ENCODE measurements around the gene CCNH. TPM values are rescaled to one million over a fixed set of nuclear protein-coding genes. Genes with fewer than 3 reads are reported as not detected.
A peak's percentile ranks its signal among the peaks of the same experiment; 100 is the strongest.

Gene CCNH
- total RNA-seq, 1 donor from 2014 or later, result 32.6 TPM

DNA sequence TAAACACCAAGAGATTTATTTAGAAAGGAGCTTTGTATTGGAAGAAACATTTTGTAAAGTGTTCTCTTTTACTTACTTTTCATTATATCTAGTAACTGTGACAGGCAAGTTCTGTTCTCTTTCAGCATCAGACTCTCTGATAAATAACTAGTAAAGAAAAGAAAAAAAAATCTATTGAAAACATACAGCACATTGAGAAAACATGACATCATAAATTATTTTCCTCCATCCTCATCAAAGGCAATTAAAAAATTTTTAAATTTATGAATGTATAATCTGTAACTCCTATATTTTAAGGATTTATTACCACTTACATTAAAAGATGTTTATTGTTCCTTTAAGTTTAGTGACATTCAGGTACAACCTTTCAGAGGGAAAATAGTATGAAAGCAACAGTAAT lies 11.1 kb downstream of the CCNH start:
- Mint-ChIP-seq H3K4me1 (ENCODE audit: unreplicated experiment) (peaks cover 6% of the 10 kb centered on the region), H3K27me3 (ENCODE audit: unreplicated experiment) (no peaks in the 10 kb centered on the region), H3K36me3 (ENCODE audit: unreplicated experiment) (peaks cover 53% of the 10 kb centered on the region), H3K9me3 (ENCODE audit: unreplicated experiment) (peaks cover 5% of the 10 kb centered on the region), H3K27ac (ENCODE audit: unreplicated experiment) (no peak overlapping the region), H3K4me3 (ENCODE audit: unreplicated experiment) (no peak overlapping the region)
- DNase-seq (ENCODE audit: extremely low spot score, unreplicated experiment), result no peak
- TF ChIP-seq, protein P1, sequence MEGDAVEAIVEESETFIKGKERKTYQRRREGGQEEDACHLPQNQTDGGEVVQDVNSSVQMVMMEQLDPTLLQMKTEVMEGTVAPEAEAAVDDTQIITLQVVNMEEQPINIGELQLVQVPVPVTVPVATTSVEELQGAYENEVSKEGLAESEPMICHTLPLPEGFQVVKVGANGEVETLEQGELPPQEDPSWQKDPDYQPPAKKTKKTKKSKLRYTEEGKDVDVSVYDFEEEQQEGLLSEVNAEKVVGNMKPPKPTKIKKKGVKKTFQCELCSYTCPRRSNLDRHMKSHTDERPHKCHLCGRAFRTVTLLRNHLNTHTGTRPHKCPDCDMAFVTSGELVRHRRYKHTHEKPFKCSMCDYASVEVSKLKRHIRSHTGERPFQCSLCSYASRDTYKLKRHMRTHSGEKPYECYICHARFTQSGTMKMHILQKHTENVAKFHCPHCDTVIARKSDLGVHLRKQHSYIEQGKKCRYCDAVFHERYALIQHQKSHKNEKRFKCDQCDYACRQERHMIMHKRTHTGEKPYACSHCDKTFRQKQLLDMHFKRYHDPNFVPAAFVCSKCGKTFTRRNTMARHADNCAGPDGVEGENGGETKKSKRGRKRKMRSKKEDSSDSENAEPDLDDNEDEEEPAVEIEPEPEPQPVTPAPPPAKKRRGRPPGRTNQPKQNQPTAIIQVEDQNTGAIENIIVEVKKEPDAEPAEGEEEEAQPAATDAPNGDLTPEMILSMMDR (IDR thresholded peaks at IDR 0.05), result no peak

DNA sequence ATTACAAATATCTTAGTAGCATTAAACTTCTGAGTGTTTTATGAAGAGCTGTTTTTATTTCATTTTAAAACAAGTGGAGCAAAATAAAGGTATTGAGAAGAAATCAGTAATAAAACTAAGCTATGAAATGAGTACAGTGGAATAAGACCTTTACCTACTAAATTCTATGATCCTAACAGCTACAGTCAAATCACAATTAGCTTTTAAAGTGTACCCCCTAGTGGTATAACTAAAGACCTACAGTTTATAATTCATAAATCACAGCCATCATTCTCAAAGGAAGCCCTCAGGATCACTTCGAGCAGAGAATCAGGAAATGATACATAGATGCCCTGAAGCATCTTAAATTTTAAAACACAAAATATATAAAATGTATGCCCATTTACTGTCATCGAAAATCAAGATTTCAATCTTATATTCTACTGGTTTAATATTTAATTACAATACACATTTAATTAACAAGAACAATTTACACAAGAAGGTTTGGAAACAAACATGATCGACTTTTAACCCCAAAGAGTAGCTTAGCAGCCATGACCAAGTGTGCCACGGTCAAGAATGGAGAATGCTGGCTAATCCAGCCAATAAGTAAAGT lies 12.3 kb downstream of the CCNH start:
- Mint-ChIP-seq H3K4me3 (ENCODE audit: unreplicated experiment) (no peak overlapping the region), H3K36me3 (ENCODE audit: unreplicated experiment) (peaks cover 46% of the 10 kb centered on the region), H3K27ac (ENCODE audit: unreplicated experiment) (peak overlapping the region; percentile 14), H3K4me1 (ENCODE audit: unreplicated experiment) (peaks cover 6% of the 10 kb centered on the region), H3K27me3 (ENCODE audit: unreplicated experiment) (no peaks in the 10 kb centered on the region), H3K9me3 (ENCODE audit: unreplicated experiment) (peaks cover 5% of the 10 kb centered on the region)
- no peak for DNase-seq (ENCODE audit: extremely low spot score, unreplicated experiment)
- TF ChIP-seq, protein P1 (IDR thresholded peaks at IDR 0.05), result peak; percentile 74

DNA sequence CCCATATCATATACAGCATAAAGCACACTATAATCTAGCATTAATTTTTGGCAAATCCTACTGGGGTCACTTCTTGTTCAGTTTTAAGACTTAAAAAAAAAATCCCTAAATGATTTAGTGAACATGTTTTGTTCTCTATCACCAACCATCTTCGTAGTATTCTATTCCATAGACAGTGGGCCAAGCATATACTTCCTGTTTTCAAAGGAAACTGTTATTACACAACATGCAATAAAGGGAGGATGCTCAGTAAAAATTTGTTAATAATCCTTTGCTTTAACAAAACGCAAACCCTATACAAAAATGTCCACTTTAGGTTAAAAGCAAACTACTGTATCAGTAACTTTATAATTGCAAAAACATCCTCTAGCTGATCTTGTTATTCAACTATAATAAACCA lies 13.0 kb downstream of the CCNH start:
- peaks cover 13% of the 10 kb centered on the region for H3K4me1 Mint-ChIP-seq (ENCODE audit: unreplicated experiment)
- peaks cover 5% of the 10 kb centered on the region for H3K9me3 Mint-ChIP-seq (ENCODE audit: unreplicated experiment)
- no peaks in the 10 kb centered on the region for H3K27me3 Mint-ChIP-seq (ENCODE audit: unreplicated experiment)
- H3K36me3 Mint-ChIP-seq (ENCODE audit: unreplicated experiment), result peaks cover 51% of the 10 kb centered on the region
- TF ChIP-seq, protein P1 (IDR thresholded peaks at IDR 0.05), result no peak
- no peak for DNase-seq (ENCODE audit: extremely low spot score, unreplicated experiment)
- peak overlapping the region; percentile 14 for H3K27ac Mint-ChIP-seq (ENCODE audit: unreplicated experiment)
- no peak overlapping the region for H3K4me3 Mint-ChIP-seq (ENCODE audit: unreplicated experiment)

DNA sequence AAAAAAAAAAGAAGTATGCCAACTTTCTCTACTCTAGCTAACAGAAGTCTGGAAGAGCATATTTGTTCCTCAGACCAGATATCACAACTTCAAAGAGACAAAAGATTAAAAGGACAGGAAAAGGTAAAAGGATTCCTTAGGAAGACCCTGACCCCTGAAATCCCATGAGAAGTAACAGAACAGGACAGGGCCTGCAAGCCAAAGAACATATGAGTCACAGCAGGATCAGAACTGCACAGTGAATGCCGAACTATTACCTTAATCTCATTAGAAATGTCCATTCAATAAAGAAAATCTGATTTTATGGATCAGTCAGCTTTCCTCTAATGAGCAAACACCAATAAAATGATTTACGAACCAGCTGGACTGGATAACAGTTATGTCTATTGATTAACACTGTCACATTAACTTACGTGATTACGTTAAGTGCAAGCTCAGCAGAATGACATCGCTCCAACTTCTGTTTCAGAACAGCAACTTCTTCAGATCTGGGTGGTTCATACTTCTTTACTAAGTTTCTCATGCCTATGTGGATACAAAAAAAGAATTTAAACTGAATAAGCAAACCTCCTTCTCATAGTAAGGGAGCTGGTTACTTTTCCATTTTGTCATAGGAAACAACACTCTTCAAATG lies 13.6 kb downstream of the CCNH start:
- peaks cover 52% of the 10 kb centered on the region for H3K36me3 Mint-ChIP-seq (ENCODE audit: unreplicated experiment)
- no peaks in the 10 kb centered on the region for H3K27me3 Mint-ChIP-seq (ENCODE audit: unreplicated experiment)
- peaks cover 5% of the 10 kb centered on the region for H3K9me3 Mint-ChIP-seq (ENCODE audit: unreplicated experiment)
- H3K4me1 Mint-ChIP-seq (ENCODE audit: unreplicated experiment), result peaks cover 19% of the 10 kb centered on the region
- no peak overlapping the region for H3K27ac Mint-ChIP-seq (ENCODE audit: unreplicated experiment)
- no peak overlapping the region for H3K4me3 Mint-ChIP-seq (ENCODE audit: unreplicated experiment)
- DNase-seq (ENCODE audit: extremely low spot score, unreplicated experiment), result no peak
- TF ChIP-seq, protein P1 (IDR thresholded peaks at IDR 0.05), result no peak

DNA sequence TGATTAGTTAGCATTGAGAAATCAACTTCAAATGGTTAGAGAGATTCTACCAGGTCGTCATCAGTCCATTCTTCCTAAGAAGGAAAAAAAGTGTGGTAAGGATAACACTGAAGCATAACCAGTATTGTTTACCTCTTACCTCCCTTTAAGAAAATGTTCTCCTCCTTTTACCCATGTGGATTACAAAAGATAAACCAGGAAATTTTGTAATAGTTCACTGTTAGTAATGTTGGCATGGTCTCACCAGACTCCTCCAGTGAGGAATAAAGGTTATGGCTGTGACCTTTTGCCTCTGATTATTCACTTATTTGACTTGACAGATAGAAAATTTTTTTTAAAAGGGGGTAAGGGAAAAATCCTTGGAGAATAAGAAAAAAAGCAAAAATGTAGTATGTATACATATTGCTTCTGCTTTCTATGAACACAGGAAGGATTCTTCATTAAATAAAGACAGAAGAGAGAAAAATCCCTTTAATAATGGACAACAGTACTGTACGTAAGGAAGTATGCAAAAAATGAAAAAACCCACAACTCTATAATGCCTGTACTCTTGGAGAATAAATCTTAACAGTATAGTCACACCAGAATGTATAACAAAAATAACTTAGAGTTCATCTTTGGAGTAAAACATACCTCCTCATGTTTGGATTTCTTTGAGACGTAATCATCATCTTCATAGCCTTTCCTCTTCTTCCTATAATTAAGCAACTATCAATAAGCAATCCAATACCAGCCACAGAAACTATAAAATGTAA lies 18.1 kb downstream of the CCNH start:
- peaks cover 60% of the 10 kb centered on the region for H3K36me3 Mint-ChIP-seq (ENCODE audit: unreplicated experiment)
- H3K9me3 Mint-ChIP-seq (ENCODE audit: unreplicated experiment), result no peaks in the 10 kb centered on the region
- DNase-seq (ENCODE audit: extremely low spot score, unreplicated experiment), result no peak
- H3K4me3 Mint-ChIP-seq (ENCODE audit: unreplicated experiment), result peak overlapping the region; percentile 4
- H3K4me1 Mint-ChIP-seq (ENCODE audit: unreplicated experiment), result peaks cover 59% of the 10 kb centered on the region
- no peaks in the 10 kb centered on the region for H3K27me3 Mint-ChIP-seq (ENCODE audit: unreplicated experiment)
- TF ChIP-seq, protein P1 (IDR thresholded peaks at IDR 0.05), result no peak
- H3K27ac Mint-ChIP-seq (ENCODE audit: unreplicated experiment), result peak overlapping the region; percentile 95

All from osteocyte (in vitro differentiated cells).